SK-N-SH (cell line): ENCODE measurements around the gene TRAK1.
"Not testable (repeated sequence)": the region's sequence is repeated elsewhere in the genome, so short reads cannot be mapped to it uniquely, and the experiment has no call there.

Source experiments
- CTCF ChIP-seq: fragments of 200-600 bp; sonication (generic); IDR thresholded peaks from 2 replicates; pipeline ENCODE4 v1.6.1; 2017; ENCODE audit warnings: antibody characterized with exemption, mild to moderate bottlenecking, moderate library complexity
- EP300 ChIP-seq, 2 experiments: IDR thresholded peaks; 2 replicates each; pipeline versions ENCODE4 v1.4.0 to v1.6.1; 2012; ENCODE audit warnings: borderline replicate concordance in 1 of 2, low read depth in 1 of 2, low read length in 1 of 2
- POLR2AphosphoS5 ChIP-seq: IDR thresholded peaks from 2 replicates; pipeline ENCODE4 v1.6.1; 2012; ENCODE audit warnings: low read depth, low read length
- REST ChIP-seq: IDR thresholded peaks from 2 replicates; pipeline ENCODE4 v1.6.1; 2012; ENCODE audit warnings: mild to moderate bottlenecking, low read depth, low read length, moderate library complexity
- SIN3A ChIP-seq: IDR thresholded peaks from 2 replicates; pipeline ENCODE4 v1.6.1; 2012; ENCODE audit warnings: low read depth, mild to moderate bottlenecking, low read length, moderate library complexity, borderline replicate concordance
- YY1 ChIP-seq: IDR thresholded peaks from 2 replicates; pipeline ENCODE4 v1.4.0; 2012; ENCODE audit warnings: low read depth, mild to moderate bottlenecking

GRCh38 chr3:42103921-42104665 lies 12.9 kb downstream of the TRAK1 start:
- not testable (repeated sequence) for TF ChIP-seq EP300 (IDR thresholded peaks at IDR 0.05; ENCODE audit: borderline replicate concordance in 1 of 2, low read depth in 1 of 2, low read length in 1 of 2); CTCF; YY1; REST; POLR2AphosphoS5; SIN3A
